Measurements from ENCODE around the gene NUP58.

DNA sequence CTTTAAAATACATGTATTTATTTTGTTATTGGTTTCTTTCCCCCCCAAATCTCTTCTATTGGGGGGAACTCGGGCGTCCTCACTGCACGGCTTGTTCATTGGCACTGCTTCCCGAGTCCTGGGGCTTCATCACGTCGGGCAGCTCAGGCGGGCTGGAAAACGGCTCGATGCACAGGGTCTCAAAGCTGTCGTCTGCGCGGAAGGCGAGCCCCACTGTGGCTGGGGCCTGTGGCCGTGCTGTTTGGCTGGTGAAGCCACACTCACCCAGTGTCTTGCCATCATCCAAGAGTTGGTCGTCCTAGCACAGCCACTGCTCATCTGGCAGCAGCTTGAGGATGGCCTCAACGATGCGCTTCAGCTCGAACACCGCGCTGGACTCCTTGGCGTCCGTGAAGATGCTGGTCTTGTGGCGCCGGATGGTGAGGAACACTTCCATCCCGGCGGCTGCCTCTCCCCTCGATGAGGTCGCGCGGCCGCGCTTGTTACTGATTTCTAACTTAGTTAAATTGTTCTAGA is 64.4 kb downstream of the NUP58 start:
- TF ChIP-seq POLR2A (IDR thresholded peaks at IDR 0.05) (no peak), POLR2AphosphoS5 (IDR thresholded peaks at IDR 0.05) (no peak)
- TF ChIP-seq, protein P1, sequence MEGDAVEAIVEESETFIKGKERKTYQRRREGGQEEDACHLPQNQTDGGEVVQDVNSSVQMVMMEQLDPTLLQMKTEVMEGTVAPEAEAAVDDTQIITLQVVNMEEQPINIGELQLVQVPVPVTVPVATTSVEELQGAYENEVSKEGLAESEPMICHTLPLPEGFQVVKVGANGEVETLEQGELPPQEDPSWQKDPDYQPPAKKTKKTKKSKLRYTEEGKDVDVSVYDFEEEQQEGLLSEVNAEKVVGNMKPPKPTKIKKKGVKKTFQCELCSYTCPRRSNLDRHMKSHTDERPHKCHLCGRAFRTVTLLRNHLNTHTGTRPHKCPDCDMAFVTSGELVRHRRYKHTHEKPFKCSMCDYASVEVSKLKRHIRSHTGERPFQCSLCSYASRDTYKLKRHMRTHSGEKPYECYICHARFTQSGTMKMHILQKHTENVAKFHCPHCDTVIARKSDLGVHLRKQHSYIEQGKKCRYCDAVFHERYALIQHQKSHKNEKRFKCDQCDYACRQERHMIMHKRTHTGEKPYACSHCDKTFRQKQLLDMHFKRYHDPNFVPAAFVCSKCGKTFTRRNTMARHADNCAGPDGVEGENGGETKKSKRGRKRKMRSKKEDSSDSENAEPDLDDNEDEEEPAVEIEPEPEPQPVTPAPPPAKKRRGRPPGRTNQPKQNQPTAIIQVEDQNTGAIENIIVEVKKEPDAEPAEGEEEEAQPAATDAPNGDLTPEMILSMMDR (IDR thresholded peaks at IDR 0.05), result no peak

Measured in breast epithelium (tissue), 3 donors.